ENCODE measurements around the gene SPOCK1. TPM values are rescaled to one million over a fixed set of nuclear protein-coding genes. Genes with fewer than 3 reads are reported as not detected.

The SPOCK1 gene
- total and polyA plus RNA-seq, 2 experiments from 2014 or later = 8.2 to 10.5 TPM

DNA sequence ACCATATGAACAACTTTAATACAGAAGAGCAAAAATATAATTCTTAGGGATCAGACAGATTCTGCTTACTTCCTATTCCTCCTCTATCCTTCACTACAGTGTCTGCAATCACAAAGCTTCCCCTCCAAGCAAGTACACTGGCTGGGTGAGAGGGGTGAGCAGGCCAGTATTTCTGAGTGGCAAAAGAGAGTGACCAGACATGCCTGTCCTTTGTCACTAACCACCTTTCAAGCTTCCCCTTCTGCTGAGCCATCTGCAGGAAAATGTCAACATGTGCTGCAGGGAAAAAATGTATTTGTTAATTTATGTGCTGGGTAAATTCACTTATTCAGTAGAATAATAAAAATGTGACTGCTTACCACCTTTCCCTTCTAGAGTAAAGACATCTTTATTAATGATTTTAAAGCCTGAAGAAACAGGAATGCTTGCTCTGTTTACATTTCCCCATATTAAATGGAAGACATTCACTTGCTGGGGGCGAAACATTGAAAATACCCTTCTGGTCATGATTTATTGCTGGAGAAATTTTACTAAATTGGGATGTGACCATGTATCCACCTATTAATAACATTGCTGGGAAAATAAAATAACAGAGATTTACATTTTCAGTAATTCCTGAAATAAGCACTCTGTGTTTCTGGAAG lies 84.9 kb downstream of the SPOCK1 start:
- H3K4me2 ChIP-seq = no peak overlapping the region
- H3K27me3 Mint-ChIP-seq (ENCODE audit: insufficient read depth, low read depth, poor library complexity) = no peaks in the 10 kb centered on the region
- no peak for ATAC-seq

GRCh38 chr5:137412136-137412535 lies 87.0 kb downstream of the SPOCK1 start:
- no peak overlapping the region for H3K4me3 ChIP-seq
- H3K9me2 ChIP-seq (ENCODE audit: insufficient read depth) = no peaks in the 10 kb centered on the region
- no peaks in the 10 kb centered on the region for H3K4me1 Mint-ChIP-seq
- no peak overlapping the region for H3K27ac Mint-ChIP-seq
- H3K4me3 Mint-ChIP-seq = no peak overlapping the region
- no peaks in the 10 kb centered on the region for H3K36me3 ChIP-seq (ENCODE audit: insufficient read depth)
- no peaks in the 10 kb centered on the region for H3K27me3 ChIP-seq (ENCODE audit: insufficient read depth)
- no peak overlapping the region for H3K27ac ChIP-seq (ENCODE audit: low read depth)
- H3K36me3 Mint-ChIP-seq (ENCODE audit: low read depth) = no peaks in the 10 kb centered on the region
- H3K79me2 ChIP-seq (replicated peaks; ENCODE audit: insufficient read depth) = no peaks in the 10 kb centered on the region
- H3F3A ChIP-seq (replicated peaks; ENCODE audit: low read depth) = no peaks in the 10 kb centered on the region
- no peak overlapping the region for H3K4me2 ChIP-seq
- H4K20me1 ChIP-seq (replicated peaks; ENCODE audit: insufficient read depth) = no peaks in the 10 kb centered on the region
- no peak for DNase-seq (ENCODE audit: low spot score)
- no peaks in the 10 kb centered on the region; the same call in 2 of the 3 replicates for H3K9me3 Mint-ChIP-seq
- H3K27me3 Mint-ChIP-seq (ENCODE audit: insufficient read depth, low read depth, poor library complexity) = peaks cover 3% of the 10 kb centered on the region
- H3K4me1 ChIP-seq (ENCODE audit: insufficient read depth) = no peaks in the 10 kb centered on the region
- H2AFZ ChIP-seq = no peak overlapping the region
- ATAC-seq = no peak
- TF ChIP-seq STAT1 (IDR thresholded peaks at IDR 0.05; ENCODE audit: unreplicated experiment) (no peak), REST (IDR thresholded peaks at IDR 0.05; ENCODE audit: unreplicated experiment) (no peak), CREB1 (CRISPR knock-in tag; IDR thresholded peaks at IDR 0.05; ENCODE audit: low read depth) (no peak), ZNF114 (CRISPR knock-in tag; IDR thresholded peaks at IDR 0.05) (no peak), POLR2AphosphoS5 (IDR thresholded peaks at IDR 0.05; ENCODE audit: low read depth) (no peak), ZNF331 (CRISPR knock-in tag; IDR thresholded peaks at IDR 0.05; ENCODE audit: low read depth) (no peak), EZH2 (IDR thresholded peaks at IDR 0.05; ENCODE audit: low read depth, unreplicated experiment) (no peak)
- TF ChIP-seq, protein P1, sequence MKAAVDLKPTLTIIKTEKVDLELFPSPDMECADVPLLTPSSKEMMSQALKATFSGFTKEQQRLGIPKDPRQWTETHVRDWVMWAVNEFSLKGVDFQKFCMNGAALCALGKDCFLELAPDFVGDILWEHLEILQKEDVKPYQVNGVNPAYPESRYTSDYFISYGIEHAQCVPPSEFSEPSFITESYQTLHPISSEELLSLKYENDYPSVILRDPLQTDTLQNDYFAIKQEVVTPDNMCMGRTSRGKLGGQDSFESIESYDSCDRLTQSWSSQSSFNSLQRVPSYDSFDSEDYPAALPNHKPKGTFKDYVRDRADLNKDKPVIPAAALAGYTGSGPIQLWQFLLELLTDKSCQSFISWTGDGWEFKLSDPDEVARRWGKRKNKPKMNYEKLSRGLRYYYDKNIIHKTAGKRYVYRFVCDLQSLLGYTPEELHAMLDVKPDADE (IDR thresholded peaks at IDR 0.05) = no peak
- TF ChIP-seq, protein P2, sequence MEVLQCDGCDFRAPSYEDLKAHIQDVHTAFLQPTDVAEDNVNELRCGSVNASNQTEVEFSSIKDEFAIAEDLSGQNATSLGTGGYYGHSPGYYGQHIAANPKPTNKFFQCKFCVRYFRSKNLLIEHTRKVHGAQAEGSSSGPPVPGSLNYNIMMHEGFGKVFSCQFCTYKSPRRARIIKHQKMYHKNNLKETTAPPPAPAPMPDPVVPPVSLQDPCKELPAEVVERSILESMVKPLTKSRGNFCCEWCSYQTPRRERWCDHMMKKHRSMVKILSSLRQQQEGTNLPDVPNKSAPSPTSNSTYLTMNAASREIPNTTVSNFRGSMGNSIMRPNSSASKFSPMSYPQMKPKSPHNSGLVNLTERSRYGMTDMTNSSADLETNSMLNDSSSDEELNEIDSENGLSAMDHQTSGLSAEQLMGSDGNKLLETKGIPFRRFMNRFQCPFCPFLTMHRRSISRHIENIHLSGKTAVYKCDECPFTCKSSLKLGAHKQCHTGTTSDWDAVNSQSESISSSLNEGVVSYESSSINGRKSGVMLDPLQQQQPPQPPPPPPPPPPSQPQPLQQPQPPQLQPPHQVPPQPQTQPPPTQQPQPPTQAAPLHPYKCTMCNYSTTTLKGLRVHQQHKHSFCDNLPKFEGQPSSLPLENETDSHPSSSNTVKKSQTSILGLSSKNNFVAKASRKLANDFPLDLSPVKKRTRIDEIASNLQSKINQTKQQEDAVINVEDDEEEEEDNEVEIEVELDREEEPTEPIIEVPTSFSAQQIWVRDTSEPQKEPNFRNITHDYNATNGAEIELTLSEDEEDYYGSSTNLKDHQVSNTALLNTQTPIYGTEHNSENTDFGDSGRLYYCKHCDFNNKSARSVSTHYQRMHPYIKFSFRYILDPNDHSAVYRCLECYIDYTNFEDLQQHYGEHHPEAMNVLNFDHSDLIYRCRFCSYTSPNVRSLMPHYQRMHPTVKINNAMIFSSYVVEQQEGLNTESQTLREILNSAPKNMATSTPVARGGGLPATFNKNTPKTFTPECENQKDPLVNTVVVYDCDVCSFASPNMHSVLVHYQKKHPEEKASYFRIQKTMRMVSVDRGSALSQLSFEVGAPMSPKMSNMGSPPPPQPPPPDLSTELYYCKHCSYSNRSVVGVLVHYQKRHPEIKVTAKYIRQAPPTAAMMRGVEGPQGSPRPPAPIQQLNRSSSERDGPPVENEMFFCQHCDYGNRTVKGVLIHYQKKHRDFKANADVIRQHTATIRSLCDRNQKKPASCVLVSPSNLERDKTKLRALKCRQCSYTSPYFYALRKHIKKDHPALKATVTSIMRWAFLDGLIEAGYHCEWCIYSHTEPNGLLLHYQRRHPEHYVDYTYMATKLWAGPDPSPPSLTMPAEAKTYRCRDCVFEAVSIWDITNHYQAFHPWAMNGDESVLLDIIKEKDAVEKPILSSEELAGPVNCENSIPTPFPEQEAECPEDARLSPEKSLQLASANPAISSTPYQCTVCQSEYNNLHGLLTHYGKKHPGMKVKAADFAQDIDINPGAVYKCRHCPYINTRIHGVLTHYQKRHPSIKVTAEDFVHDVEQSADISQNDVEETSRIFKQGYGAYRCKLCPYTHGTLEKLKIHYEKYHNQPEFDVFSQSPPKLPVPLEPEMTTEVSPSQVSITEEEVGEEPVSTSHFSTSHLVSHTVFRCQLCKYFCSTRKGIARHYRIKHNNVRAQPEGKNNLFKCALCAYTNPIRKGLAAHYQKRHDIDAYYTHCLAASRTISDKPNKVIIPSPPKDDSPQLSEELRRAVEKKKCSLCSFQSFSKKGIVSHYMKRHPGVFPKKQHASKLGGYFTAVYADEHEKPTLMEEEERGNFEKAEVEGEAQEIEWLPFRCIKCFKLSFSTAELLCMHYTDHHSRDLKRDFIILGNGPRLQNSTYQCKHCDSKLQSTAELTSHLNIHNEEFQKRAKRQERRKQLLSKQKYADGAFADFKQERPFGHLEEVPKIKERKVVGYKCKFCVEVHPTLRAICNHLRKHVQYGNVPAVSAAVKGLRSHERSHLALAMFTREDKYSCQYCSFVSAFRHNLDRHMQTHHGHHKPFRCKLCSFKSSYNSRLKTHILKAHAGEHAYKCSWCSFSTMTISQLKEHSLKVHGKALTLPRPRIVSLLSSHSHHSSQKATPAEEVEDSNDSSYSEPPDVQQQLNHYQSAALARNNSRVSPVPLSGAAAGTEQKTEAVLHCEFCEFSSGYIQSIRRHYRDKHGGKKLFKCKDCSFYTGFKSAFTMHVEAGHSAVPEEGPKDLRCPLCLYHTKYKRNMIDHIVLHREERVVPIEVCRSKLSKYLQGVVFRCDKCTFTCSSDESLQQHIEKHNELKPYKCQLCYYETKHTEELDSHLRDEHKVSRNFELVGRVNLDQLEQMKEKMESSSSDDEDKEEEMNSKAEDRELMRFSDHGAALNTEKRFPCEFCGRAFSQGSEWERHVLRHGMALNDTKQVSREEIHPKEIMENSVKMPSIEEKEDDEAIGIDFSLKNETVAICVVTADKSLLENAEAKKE (CRISPR knock-in tag; IDR thresholded peaks at IDR 0.05) = no peak

More for the DNA sequence above, 84.9 kb downstream of the SPOCK1 start:
- H3K4me3 Mint-ChIP-seq = no peak overlapping the region
- DNase-seq (ENCODE audit: low spot score) = no peak
- no peak overlapping the region for H3K27ac ChIP-seq (ENCODE audit: low read depth)
- no peaks in the 10 kb centered on the region; the same call in 2 of the 3 replicates for H3K9me3 Mint-ChIP-seq
- H2AFZ ChIP-seq = no peak overlapping the region
- no peaks in the 10 kb centered on the region for H3K79me2 ChIP-seq (replicated peaks; ENCODE audit: insufficient read depth)
- H3K4me3 ChIP-seq = no peak overlapping the region
- H3K27me3 ChIP-seq (ENCODE audit: insufficient read depth) = no peaks in the 10 kb centered on the region
- H3K27ac Mint-ChIP-seq = no peak overlapping the region
- H3F3A ChIP-seq (replicated peaks; ENCODE audit: low read depth) = no peaks in the 10 kb centered on the region
- no peaks in the 10 kb centered on the region for H3K4me1 ChIP-seq (ENCODE audit: insufficient read depth)
- no peaks in the 10 kb centered on the region for H4K20me1 ChIP-seq (replicated peaks; ENCODE audit: insufficient read depth)
- H3K36me3 Mint-ChIP-seq (ENCODE audit: low read depth) = no peaks in the 10 kb centered on the region
- H3K4me1 Mint-ChIP-seq = no peaks in the 10 kb centered on the region
- TF ChIP-seq STAT1 (IDR thresholded peaks at IDR 0.05; ENCODE audit: unreplicated experiment) = no peak
- no peaks in the 10 kb centered on the region for H3K36me3 ChIP-seq (ENCODE audit: insufficient read depth)
- H3K9me2 ChIP-seq (ENCODE audit: insufficient read depth) = no peaks in the 10 kb centered on the region

Measured in GM23338 (cell line).